Immature natural killer cell (primary cell): Measurements from ENCODE around the gene CNDP2. TPM values are rescaled to one million over a fixed set of nuclear protein-coding genes. Genes with fewer than 3 reads are reported as not detected.

ENCODE experiments used
- DNase-seq, 3 donors: peaks; one replicate each; pipeline ENCODE4 v3.0.0; 2022; ENCODE audit warnings: mixed read lengths in 1 of 3
- H3K27ac Mint-ChIP-seq, 6 donors: one replicate each; pipeline ENCODE4 v1.8.0; 2020; ENCODE audit warnings: mixed read lengths in 6 of 6, mild to moderate bottlenecking in 5 of 6, inconsistent platforms in 4 of 6, moderate library complexity in 3 of 6
- H3K27me3 Mint-ChIP-seq, 3 donors: one replicate each; pipeline ENCODE4 v1.8.0; 2020 to 2021; ENCODE audit warnings: low read depth in 3 of 3, mild to moderate bottlenecking in 3 of 3, mixed read lengths in 3 of 3, moderate library complexity in 3 of 3, inconsistent platforms in 1 of 3
- H3K36me3 Mint-ChIP-seq, 3 donors: one replicate each; pipeline ENCODE4 v1.8.0; 2020; ENCODE audit warnings: mixed read lengths in 3 of 3, inconsistent platforms in 2 of 3, mild to moderate bottlenecking in 2 of 3
- H3K4me1 Mint-ChIP-seq, 2 donors: one replicate each; pipeline ENCODE4 v1.8.0; 2020; ENCODE audit warnings: inconsistent platforms in 2 of 2, mild to moderate bottlenecking in 2 of 2, mixed read lengths in 2 of 2, moderate library complexity in 1 of 2
- H3K4me3 Mint-ChIP-seq, 5 donors: one replicate each; pipeline ENCODE4 v1.8.0; 2020; ENCODE audit warnings: mild to moderate bottlenecking in 5 of 5, mixed read lengths in 5 of 5, inconsistent platforms in 3 of 5, moderate library complexity in 3 of 5
- H3K9me3 Mint-ChIP-seq, 6 donors: one replicate each; pipeline ENCODE4 v1.8.0; 2020; ENCODE audit warnings: mild to moderate bottlenecking in 6 of 6, mixed read lengths in 6 of 6, inconsistent platforms in 4 of 6, moderate library complexity in 3 of 6
- polyA plus RNA-seq, 3 donors: library from polyadenylated mRNA; unstranded; fragments of 300-500 nt; fragmentation: Illumina TruSeq; gene quantifications; one replicate each; pipeline ENCODE4 v1.2.3, GENCODE V29; 2021

CNDP2 gene
- 100 to 1,000 TPM; 117 to 187 (median 182) TPM for polyA plus RNA-seq

GRCh38 chr18:74495581-74496507, at the start of gene CNDP2:
Gene CNDP2, plus strand, starts transcription at chr18:74496363. Its CDS starts 3,611 bp downstream, at chr18:74499974.
- peaks cover 3 to 4% (median 4%) of the 10 kb centered on the region in 3 donors for H3K36me3 Mint-ChIP-seq
- H3K4me3 Mint-ChIP-seq: peak within 1 kb of the TSS; percentile 92 to 97 (median 95)
- H3K27ac Mint-ChIP-seq: peak within 1 kb of the TSS; percentile 97 to 99 (median 98)
- no peaks in the 10 kb centered on the region for H3K9me3 Mint-ChIP-seq
- H3K27me3 Mint-ChIP-seq: peaks cover 14 to 24% (median 15%) of the 10 kb centered on the region in 3 donors
- peaks cover 49 to 50% of the 10 kb centered on the region in 2 donors for H3K4me1 Mint-ChIP-seq
- DNase-seq: peak; percentile 97 to 98 (median 97)

- Mint-ChIP-seq H3K27me3 (peaks cover 0 to 12% (median 6%) of the 10 kb centered on the region in 3 donors), H3K27ac (no peak overlapping the region), H3K4me1 (no peaks in the 10 kb centered on the region)
Observed at GRCh38 chr18:74446631-74447403, 49.3 kb upstream of the CNDP2 start.

DNA sequence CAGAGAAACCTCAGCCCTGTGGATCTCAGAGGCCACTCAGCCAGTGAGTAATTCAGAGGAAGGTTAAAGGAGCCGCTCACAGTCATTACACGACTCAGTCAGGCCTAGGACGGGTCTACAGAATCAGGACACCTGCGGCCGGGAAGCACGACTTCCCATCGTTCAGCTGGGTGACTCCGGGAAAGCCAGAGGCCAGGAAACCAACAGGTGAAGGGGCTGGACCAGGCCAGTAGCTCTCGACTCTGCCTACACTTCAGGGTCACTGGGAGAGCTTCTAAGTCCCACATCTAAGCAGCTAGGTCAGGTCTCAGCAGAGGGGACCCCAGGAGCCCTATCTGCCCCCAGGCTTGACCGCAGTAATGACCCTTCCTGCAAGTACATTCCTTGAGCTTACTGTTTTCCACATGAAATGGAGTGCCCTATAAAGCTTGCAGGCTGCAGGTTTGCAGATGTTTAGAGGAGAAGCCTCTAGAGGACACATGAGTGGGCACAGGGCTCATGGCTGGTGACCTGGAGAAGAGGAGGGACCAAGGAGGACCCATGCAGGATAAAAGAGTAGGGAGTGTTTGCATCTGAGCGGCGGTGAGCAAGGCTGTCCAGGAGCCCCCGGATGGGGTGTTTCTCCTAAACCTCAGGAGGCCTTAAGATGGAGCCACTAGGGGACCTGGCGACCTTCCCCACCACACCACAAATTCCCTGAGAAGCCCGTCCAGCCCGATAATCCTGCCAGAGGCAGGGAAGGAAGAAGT, 48.6 kb upstream of the CNDP2 start:
- no peak for DNase-seq
- no peaks in the 10 kb centered on the region for H3K36me3 Mint-ChIP-seq
- H3K27ac Mint-ChIP-seq: no peak overlapping the region
- peaks cover 1 to 9% (median 6%) of the 10 kb centered on the region in 3 donors for H3K27me3 Mint-ChIP-seq
- H3K4me1 Mint-ChIP-seq: no peaks in the 10 kb centered on the region
- no peak overlapping the region for H3K4me3 Mint-ChIP-seq
- H3K9me3 Mint-ChIP-seq: no peaks in the 10 kb centered on the region

More at GRCh38 chr18:74446631-74447403, 49.3 kb upstream of the CNDP2 start:
- no peak overlapping the region for H3K4me3 Mint-ChIP-seq
- no peaks in the 10 kb centered on the region for H3K9me3 Mint-ChIP-seq
- no peak for DNase-seq
- H3K36me3 Mint-ChIP-seq: no peaks in the 10 kb centered on the region

- DNase-seq: no peak
- no peaks in the 10 kb centered on the region for H3K36me3 Mint-ChIP-seq
- H3K9me3 Mint-ChIP-seq: no peaks in the 10 kb centered on the region
- no peak overlapping the region for H3K27ac Mint-ChIP-seq
- H3K27me3 Mint-ChIP-seq: peaks cover 1 to 22% (median 8%) of the 10 kb centered on the region in 3 donors
- H3K4me1 Mint-ChIP-seq: no peaks in the 10 kb centered on the region
- H3K4me3 Mint-ChIP-seq: no peak overlapping the region
Observed at GRCh38 chr18:74450626-74451025, 45.5 kb upstream of the CNDP2 start.

GRCh38 chr18:74451148-74451547, 45.0 kb upstream of the CNDP2 start:
- Mint-ChIP-seq H3K27me3 (peaks cover 1 to 27% (median 8%) of the 10 kb centered on the region in 3 donors), H3K27ac (no peak overlapping the region), H3K4me3 (no peak overlapping the region), H3K4me1 (no peaks in the 10 kb centered on the region), H3K9me3 (no peaks in the 10 kb centered on the region), H3K36me3 (no peaks in the 10 kb centered on the region)
- DNase-seq: no peak

DNA sequence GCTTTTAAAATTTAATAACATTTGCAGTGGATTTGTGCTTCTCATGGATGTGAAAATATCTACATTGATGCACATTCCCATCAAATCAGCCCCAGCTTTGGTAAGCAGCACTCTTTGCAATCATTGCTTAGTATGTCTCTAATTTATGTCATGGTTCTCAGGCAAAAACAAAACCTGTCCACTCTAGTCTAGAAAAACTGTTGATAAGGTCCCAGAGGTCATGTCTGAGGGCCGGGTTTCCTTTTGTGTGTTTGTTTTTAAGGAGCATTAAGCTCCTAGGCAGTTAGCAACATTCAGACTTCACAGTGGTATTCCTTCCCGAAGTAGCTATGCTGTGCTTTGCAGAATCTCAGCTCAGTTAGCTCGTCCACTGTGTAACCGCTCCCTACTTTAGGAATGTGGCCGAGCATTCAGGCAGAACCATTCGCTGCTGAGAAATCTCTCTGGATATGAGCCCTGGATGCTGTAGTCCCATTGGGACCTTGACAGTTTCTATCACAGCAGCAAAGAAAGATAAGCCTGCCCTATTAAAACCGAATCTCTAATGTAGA, 43.1 kb upstream of the CNDP2 start:
- H3K27me3 Mint-ChIP-seq: peaks cover 3 to 28% (median 8%) of the 10 kb centered on the region in 3 donors
- H3K4me3 Mint-ChIP-seq: no peak overlapping the region
- H3K4me1 Mint-ChIP-seq: peaks cover 0 to 2% of the 10 kb centered on the region in 2 donors
- no peak for DNase-seq
- H3K27ac Mint-ChIP-seq: no peak overlapping the region
- H3K36me3 Mint-ChIP-seq: no peaks in the 10 kb centered on the region
- no peaks in the 10 kb centered on the region for H3K9me3 Mint-ChIP-seq

DNA sequence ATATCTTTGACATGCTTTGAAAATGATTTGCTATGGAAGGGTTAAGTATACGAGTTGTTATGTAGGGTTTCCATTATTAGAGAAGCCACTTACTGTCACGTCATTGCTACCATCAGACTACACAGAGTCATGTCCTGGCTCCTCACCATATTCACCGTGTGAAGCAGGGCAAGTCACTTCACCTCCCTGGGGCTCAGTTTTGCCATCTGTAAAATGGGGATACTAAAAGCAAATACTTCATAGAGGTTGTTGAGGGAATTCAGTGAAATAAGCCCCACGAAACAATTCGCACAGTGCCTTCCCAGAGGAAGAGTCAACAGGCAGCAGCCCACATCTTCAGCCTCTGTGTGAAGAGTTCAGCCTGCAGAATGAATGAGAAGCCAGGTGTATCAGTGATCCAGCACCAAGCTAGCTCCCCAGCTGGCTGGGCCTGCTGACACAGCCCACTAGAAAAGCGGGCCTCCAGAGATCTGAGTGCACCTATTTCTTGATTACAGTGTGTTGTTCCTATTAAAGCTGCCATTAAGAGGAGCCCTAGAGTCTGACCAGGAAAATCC, 42.4 kb upstream of the CNDP2 start:
- Mint-ChIP-seq H3K27ac (no peak overlapping the region), H3K36me3 (no peaks in the 10 kb centered on the region), H3K9me3 (no peaks in the 10 kb centered on the region), H3K27me3 (peaks cover 6 to 25% (median 8%) of the 10 kb centered on the region in 3 donors), H3K4me1 (peaks cover 0 to 2% of the 10 kb centered on the region in 2 donors), H3K4me3 (no peak overlapping the region)
- no peak for DNase-seq

- no peak overlapping the region for H3K4me3 Mint-ChIP-seq
- DNase-seq: no peak
- peaks cover 0 to 2% of the 10 kb centered on the region in 2 donors for H3K4me1 Mint-ChIP-seq
- no peaks in the 10 kb centered on the region for H3K36me3 Mint-ChIP-seq
- no peak overlapping the region for H3K27ac Mint-ChIP-seq
- H3K9me3 Mint-ChIP-seq: no peaks in the 10 kb centered on the region
- peaks cover 6 to 24% (median 8%) of the 10 kb centered on the region in 3 donors for H3K27me3 Mint-ChIP-seq
Observed at GRCh38 chr18:74454279-74454751, 41.8 kb upstream of the CNDP2 start.

DNA sequence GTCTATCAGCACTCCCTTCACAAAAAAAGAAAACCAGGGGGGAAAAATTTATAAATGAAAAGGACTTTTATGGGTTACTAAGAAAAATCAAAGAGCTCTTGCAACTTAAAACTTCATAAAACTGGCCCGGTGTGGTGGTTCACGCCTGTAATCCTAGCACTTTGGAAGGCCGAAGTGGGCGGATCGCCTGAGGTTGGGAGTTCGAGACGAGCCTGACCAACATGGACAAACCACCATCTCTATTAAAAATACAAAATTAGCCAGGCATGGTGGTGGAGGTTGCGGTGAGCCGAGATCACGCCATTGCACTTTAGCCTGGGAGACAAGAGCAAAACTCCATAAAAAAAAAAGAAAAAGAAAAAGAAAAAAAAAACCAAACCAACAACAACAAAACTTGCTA, 40.8 kb upstream of the CNDP2 start:
- no peak for DNase-seq
- Mint-ChIP-seq H3K27me3 (peaks cover 6 to 24% (median 8%) of the 10 kb centered on the region in 3 donors), H3K4me1 (peaks cover 0 to 2% of the 10 kb centered on the region in 2 donors), H3K9me3 (no peaks in the 10 kb centered on the region), H3K4me3 (no peak overlapping the region), H3K36me3 (no peaks in the 10 kb centered on the region), H3K27ac (no peak overlapping the region)

DNA sequence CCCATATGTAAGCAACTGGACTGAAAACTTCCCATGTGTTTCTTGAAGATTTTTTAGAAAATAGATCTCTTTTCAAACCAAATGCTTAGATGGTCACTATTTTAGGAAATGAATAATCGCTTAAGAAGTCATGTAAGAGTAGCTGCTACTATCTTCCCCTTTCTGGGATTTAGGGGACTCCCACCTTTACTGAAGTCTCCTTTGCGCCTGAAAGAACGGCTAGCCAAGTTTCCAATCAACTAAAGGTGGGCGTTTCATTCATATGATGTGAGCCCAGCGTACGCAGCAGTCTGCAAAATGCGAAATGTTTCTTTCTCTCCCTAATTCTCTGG, 40.2 kb upstream of the CNDP2 start:
- Mint-ChIP-seq H3K36me3 (no peaks in the 10 kb centered on the region), H3K27me3 (peaks cover 6 to 24% (median 8%) of the 10 kb centered on the region in 3 donors)

GRCh38 chr18:74456349-74457042, 39.7 kb upstream of the CNDP2 start:
- Mint-ChIP-seq H3K36me3 (no peaks in the 10 kb centered on the region), H3K4me3 (no peak overlapping the region), H3K9me3 (no peaks in the 10 kb centered on the region), H3K4me1 (peaks cover 0 to 2% of the 10 kb centered on the region in 2 donors), H3K27me3 (peaks cover 5 to 24% (median 6%) of the 10 kb centered on the region in 3 donors), H3K27ac (no peak overlapping the region)
- no peak for DNase-seq

More for the DNA sequence above, 40.2 kb upstream of the CNDP2 start:
- Mint-ChIP-seq H3K4me1 (peaks cover 0 to 2% of the 10 kb centered on the region in 2 donors), H3K4me3 (no peak overlapping the region), H3K27ac (no peak overlapping the region), H3K9me3 (no peaks in the 10 kb centered on the region)
- DNase-seq: no peak

GRCh38 chr18:74457043-74457724, 39.0 kb upstream of the CNDP2 start, which contains the start of gene DIPK1C:
Gene DIPK1C, minus strand, starts transcription at chr18:74457308. Its CDS starts 49 bp downstream, at chr18:74457259.
- DNase-seq: no peak
- no peaks in the 10 kb centered on the region for H3K9me3 Mint-ChIP-seq
- H3K27ac Mint-ChIP-seq: no peak within 1 kb of the TSS
- H3K36me3 Mint-ChIP-seq: no peaks in the 10 kb centered on the region
- peaks cover 5 to 24% (median 5%) of the 10 kb centered on the region in 3 donors for H3K27me3 Mint-ChIP-seq
- peaks cover 0 to 2% of the 10 kb centered on the region in 2 donors for H3K4me1 Mint-ChIP-seq
- H3K4me3 Mint-ChIP-seq: peak within 1 kb of the TSS in 3 of 5 donors; percentile 42 to 70 (median 51)
